ENCODE data around the gene FAM83G. TPM values are rescaled to one million over a fixed set of nuclear protein-coding genes. Genes with fewer than 3 reads are reported as not detected.
"Not testable (repeated sequence)": the region's sequence is repeated elsewhere in the genome, so short reads cannot be mapped to it uniquely, and the experiment has no call there.

FAM83G gene
- total RNA-seq, 4 donors from 2014 or later = 44.3 to 157 (median 71.3) TPM

DNA sequence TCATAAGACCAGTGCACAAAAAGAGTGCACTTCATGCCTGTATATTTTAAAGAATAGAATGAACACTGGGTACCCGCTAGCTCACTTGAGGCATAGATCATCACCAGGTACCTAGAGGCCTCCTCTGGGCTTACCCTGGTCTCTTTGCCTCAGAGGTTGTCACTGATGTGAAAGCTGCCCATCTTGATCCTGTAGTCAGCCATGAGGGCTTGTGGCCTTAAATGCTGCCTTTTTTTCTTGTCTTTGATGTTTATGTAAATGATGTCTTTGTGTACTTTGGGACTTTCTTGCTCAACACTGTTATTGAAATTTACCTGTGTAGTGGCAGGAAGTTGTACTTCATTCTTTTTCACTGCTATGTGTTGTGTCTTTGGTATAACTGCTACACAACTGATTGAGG is 79.4 kb downstream of the FAM83G start:
- Histone ChIP-seq H3K9me3 (no peaks in the 10 kb centered on the region), H3K4me1 (peaks cover 14 to 42% (median 15%) of the 10 kb centered on the region in 3 donors), H3K27ac (no peak overlapping the region), H3K4me3 (no peak overlapping the region), H3K27me3 (no peaks in the 10 kb centered on the region), H3K36me3 (peaks cover 0 to 59% (median 7%) of the 10 kb centered on the region in 3 donors)
- WGBS, 2 donors = 95 to 100% methylated on average over 1 of the region's 1 CpG
- no peak for DNase-seq
- intact Hi-C loops (cut with DNase I) = no loop called here
- TF ChIP-seq CTCF (IDR thresholded peaks at IDR 0.05) (no peak), POLR2A (IDR thresholded peaks at IDR 0.05) (no peak)

- H3K27me3 ChIP-seq; H3K4me3 ChIP-seq; DNase-seq; intact Hi-C loops (cut with DNase I); H3K9me3 ChIP-seq: not testable (repeated sequence)
- peaks cover 14 to 48% (median 15%) of the 10 kb centered on the region in 3 donors for H3K4me1 ChIP-seq
- peaks cover 0 to 56% (median 3%) of the 10 kb centered on the region in 3 donors for H3K36me3 ChIP-seq
- WGBS, 2 donors = 91 to 93% methylated on average over 6 to 7 of the region's 7 CpGs
- peak overlapping the region in 2 of 4 donors; percentile 43 to 53 for H3K27ac ChIP-seq
Measured at GRCh38 chr17:18922596-18922995, 82.0 kb downstream of the FAM83G start.

GRCh38 chr17:18921912-18922451 is 82.6 kb downstream of the FAM83G start:
- Histone ChIP-seq H3K9me3 (no peaks in the 10 kb centered on the region), H3K4me1 (peaks cover 14 to 48% (median 15%) of the 10 kb centered on the region in 3 donors), H3K27me3 (no peaks in the 10 kb centered on the region), H3K36me3 (peaks cover 0 to 56% (median 3%) of the 10 kb centered on the region in 3 donors), H3K27ac (peak overlapping the region in 2 of 4 donors; percentile 43 to 53), H3K4me3 (no peak overlapping the region)
- intact Hi-C loops (cut with DNase I) = no loop called here
- WGBS, 2 donors = 24 to 35% methylated on average over 4 of the region's 4 CpGs
- TF ChIP-seq CTCF (IDR thresholded peaks at IDR 0.05) (no peak), POLR2A (IDR thresholded peaks at IDR 0.05) (no peak)
- no peak for DNase-seq

GRCh38 chr17:18921485-18921884 is 83.1 kb downstream of the FAM83G start:
- H3K27me3 ChIP-seq = no peaks in the 10 kb centered on the region
- no peak overlapping the region for H3K4me3 ChIP-seq
- WGBS, 2 donors = 55 to 58% methylated on average over 2 of the region's 2 CpGs
- intact Hi-C loops (cut with DNase I) = no loop called here
- peak overlapping the region in 3 of 4 donors; percentile 14 to 53 (median 43) for H3K27ac ChIP-seq
- no peaks in the 10 kb centered on the region for H3K9me3 ChIP-seq
- H3K4me1 ChIP-seq = peaks cover 14 to 48% (median 15%) of the 10 kb centered on the region in 3 donors
- H3K36me3 ChIP-seq = peaks cover 2 to 56% (median 3%) of the 10 kb centered on the region in 3 donors
- no peak for DNase-seq
- TF ChIP-seq POLR2A (IDR thresholded peaks at IDR 0.05) (no peak), CTCF (IDR thresholded peaks at IDR 0.05) (no peak)

DNA sequence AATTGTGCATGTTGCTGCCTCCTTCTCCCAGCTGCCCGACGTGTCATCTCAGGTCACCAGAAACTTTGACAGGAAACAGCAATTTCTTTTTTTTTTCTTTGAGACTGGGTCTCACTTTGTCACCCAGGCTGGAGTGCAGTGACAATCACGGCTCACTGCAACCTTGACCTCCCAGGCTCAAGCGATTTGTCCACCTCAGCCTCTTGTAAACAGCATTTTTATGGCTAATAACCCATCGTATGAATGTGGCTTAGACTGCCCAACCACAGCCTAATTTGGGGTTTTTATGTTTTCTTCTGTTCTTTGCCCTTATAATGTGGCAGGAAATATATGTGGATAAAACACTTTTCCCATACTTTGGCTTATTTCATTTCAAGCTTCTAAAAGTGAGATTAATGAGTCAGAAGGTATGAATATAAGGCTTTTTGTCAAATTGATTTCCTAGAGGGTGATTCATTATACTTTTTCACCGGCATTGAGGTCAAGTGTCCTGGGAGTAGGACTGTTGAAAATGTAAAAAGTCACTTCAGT is 83.6 kb downstream of the FAM83G start:
- TF ChIP-seq POLR2A (IDR thresholded peaks at IDR 0.05) = no peak
- no peak for TF ChIP-seq CTCF (IDR thresholded peaks at IDR 0.05)
- DNase-seq = no peak
- intact Hi-C loops (cut with DNase I) = no loop called here
- H3K4me3 ChIP-seq = no peak overlapping the region
- peaks cover 3 to 56% (median 5%) of the 10 kb centered on the region in 3 donors for H3K36me3 ChIP-seq
- H3K27ac ChIP-seq = peak overlapping the region in 3 of 4 donors; percentile 14 to 53 (median 43)
- 35 to 36% methylated on average over 6 of the region's 6 CpGs for WGBS, 2 donors
- no peaks in the 10 kb centered on the region for H3K9me3 ChIP-seq
- H3K4me1 ChIP-seq = peaks cover 14 to 48% (median 15%) of the 10 kb centered on the region in 3 donors
- H3K27me3 ChIP-seq = no peaks in the 10 kb centered on the region
